GM23338 (cell line): Measurements from ENCODE around the gene GDAP1L1. TPM values are rescaled to one million over a fixed set of nuclear protein-coding genes. Genes with fewer than 3 reads are reported as not detected.

Source experiments
- ATAC-seq: fragments of 200-7000 bp; cut with Tn5 transposase; 3 replicates; pipeline ENCODE4 v1.9.1; 2020
- DNase-seq: peaks from one replicate; pipeline ENCODE4 v3.0.0-alpha.2; 2015; ENCODE audit warnings: low spot score
- H2AFZ ChIP-seq: fragments of 200-600 bp; sonication (generic); 2 replicates; pipeline ENCODE4 v1.8.0; 2016; ENCODE audit warnings: antibody characterized with exemption, mild to moderate bottlenecking, moderate library complexity
- H3F3A ChIP-seq: fragments of 200-600 bp; sonication (generic); replicated peaks from 2 replicates; pipeline ENCODE4 v1.8.0; 2017; ENCODE audit warnings: antibody characterized with exemption, mixed run types, low read depth
- H3K27ac ChIP-seq: fragments of 200-600 bp; sonication (generic); 2 replicates; pipeline ENCODE4 v1.6.1; 2016; ENCODE audit warnings: low read depth
- H3K27me3 ChIP-seq: fragments of 200-600 bp; sonication (generic); 2 replicates; pipeline ENCODE4 v1.8.0; 2016; ENCODE audit warnings: mild to moderate bottlenecking, mixed run types, moderate library complexity; ENCODE audit not compliant: insufficient read depth
- H3K36me3 ChIP-seq: fragments of 200-600 bp; sonication (generic); 2 replicates; pipeline ENCODE4 v1.8.0; 2016; ENCODE audit warnings: mild to moderate bottlenecking; ENCODE audit not compliant: insufficient read depth
- H3K4me1 ChIP-seq: fragments of 200-600 bp; sonication (generic); 2 replicates; pipeline ENCODE4 v1.8.0; 2016; ENCODE audit warnings: mild to moderate bottlenecking, moderate library complexity; ENCODE audit not compliant: insufficient read depth
- H3K4me2 ChIP-seq: fragments of 200-600 bp; sonication (generic); 2 replicates; pipeline ENCODE4 v1.7.1; 2017; ENCODE audit warnings: mixed run types
- H3K4me3 ChIP-seq: fragments of 200-600 bp; sonication (generic); 2 replicates; pipeline ENCODE4 v1.6.1; 2016; ENCODE audit warnings: mixed run types
- H3K79me2 ChIP-seq: fragments of 200-600 bp; sonication (generic); replicated peaks from 2 replicates; pipeline ENCODE4 v1.8.0; 2017; ENCODE audit warnings: mild to moderate bottlenecking; ENCODE audit not compliant: insufficient read depth
- H3K9me2 ChIP-seq: fragments of 200-600 bp; sonication (generic); 2 replicates; pipeline ENCODE4 v1.8.0; 2017; ENCODE audit not compliant: insufficient read depth
- H4K20me1 ChIP-seq: fragments of 200-600 bp; sonication (generic); replicated peaks from 2 replicates; pipeline ENCODE4 v1.8.0; 2017; ENCODE audit warnings: mild to moderate bottlenecking; ENCODE audit not compliant: insufficient read depth
- H3K27ac Mint-ChIP-seq: 2 replicates; pipeline ENCODE4 v1.8.0; 2020; ENCODE audit warnings: inconsistent platforms, mild to moderate bottlenecking, moderate library complexity, mixed read lengths
- H3K27me3 Mint-ChIP-seq: 3 replicates; pipeline ENCODE4 v1.8.0; 2022; ENCODE audit warnings: low read depth, mild to moderate bottlenecking, moderate library complexity, mixed read lengths, inconsistent platforms; ENCODE audit not compliant: insufficient read depth, poor library complexity
- H3K36me3 Mint-ChIP-seq: 3 replicates; pipeline ENCODE4 v1.8.0; 2021; ENCODE audit warnings: low read depth, mild to moderate bottlenecking, inconsistent platforms, moderate library complexity, mixed read lengths
- H3K4me1 Mint-ChIP-seq: 3 replicates; pipeline ENCODE4 v1.8.0; 2020; ENCODE audit warnings: mild to moderate bottlenecking, inconsistent platforms, mixed read lengths
- H3K4me3 Mint-ChIP-seq: 3 replicates; pipeline ENCODE4 v1.8.0; 2021; ENCODE audit warnings: moderate library complexity, mild to moderate bottlenecking, inconsistent platforms, mixed read lengths
- H3K9me3 Mint-ChIP-seq: 3 replicates; pipeline ENCODE4 v1.8.0; 2020; ENCODE audit warnings: moderate library complexity, mild to moderate bottlenecking, inconsistent platforms, mixed read lengths
- CREB1 ChIP-seq: fragments of 250-450 bp; sonication (Bioruptor Pico); IDR thresholded peaks from 2 replicates; pipeline ENCODE4 v1.5.0; 2020; ENCODE audit warnings: low read depth, mild to moderate bottlenecking, moderate library complexity
- ETS1 ChIP-seq: IDR thresholded peaks from 2 replicates; pipeline ENCODE4 v1.6.1; 2016; ENCODE audit warnings: antibody characterized with exemption
- EZH2 ChIP-seq: fragments of 200-600 bp; sonication (generic); IDR thresholded peaks from one replicate; pipeline ENCODE4 v1.8.0; 2017; ENCODE audit warnings: antibody characterized with exemption, mild to moderate bottlenecking, low read depth; ENCODE audit not compliant: unreplicated experiment
- EZH2phosphoT487 ChIP-seq: fragments of 200-600 bp; sonication (generic); IDR thresholded peaks from one replicate; pipeline ENCODE4 v1.8.1; 2018; ENCODE audit warnings: antibody characterized with exemption; ENCODE audit not compliant: unreplicated experiment
- JUNB ChIP-seq: IDR thresholded peaks from one replicate; pipeline ENCODE4 v1.6.1; 2016; ENCODE audit warnings: antibody characterized with exemption; ENCODE audit not compliant: unreplicated experiment
- NANOG ChIP-seq: IDR thresholded peaks from 2 replicates; pipeline ENCODE4 v1.6.1; 2016; ENCODE audit warnings: antibody characterized with exemption, borderline replicate concordance
- POLR2AphosphoS5 ChIP-seq: IDR thresholded peaks from 2 replicates; pipeline ENCODE4 v1.6.1; 2016; ENCODE audit warnings: antibody characterized with exemption, low read depth
- REST ChIP-seq: IDR thresholded peaks from one replicate; pipeline ENCODE4 v1.6.1; 2018; ENCODE audit warnings: antibody characterized with exemption; ENCODE audit not compliant: unreplicated experiment
- STAT1 ChIP-seq: IDR thresholded peaks from one replicate; pipeline ENCODE4 v1.6.1; 2016; ENCODE audit warnings: antibody characterized with exemption; ENCODE audit not compliant: unreplicated experiment
- ZNF114 ChIP-seq: fragments of 250-450 bp; sonication (Bioruptor Pico); IDR thresholded peaks from 2 replicates; pipeline ENCODE4 v1.5.0; 2020; ENCODE audit warnings: mild to moderate bottlenecking, moderate library complexity
- ZNF331 ChIP-seq: fragments of 250-450 bp; sonication (Bioruptor Pico); IDR thresholded peaks from 2 replicates; pipeline ENCODE4 v1.5.0; 2020; ENCODE audit warnings: low read depth, mild to moderate bottlenecking, moderate library complexity
- polyA plus RNA-seq: library from polyadenylated mRNA; unstranded; fragments of >200 nt; fragmentation: Nextera tagmentation; extraction: Ambion mirVana; gene quantifications from 2 replicates; pipeline ENCODE4 v1.2.1, GENCODE V29; 2016
- total RNA-seq: library from RNA; depleted of rRNA; stranded (reverse); fragments of >200 nt; shearing (Covaris generic); gene quantifications from 2 replicates; pipeline ENCODE4 v1.2.3, GENCODE V29; 2014
- TF ChIP-seq, protein P1 (sequence below), 2 experiments: fragments of 200-600 bp in 1 of 2; sonication (generic) in 1 of 2; conservative IDR thresholded peaks; 2 replicates each; pipeline versions ENCODE4 v1.5.1 to v1.6.1; 2016 to 2017; ENCODE audit warnings: antibody characterized with exemption in 2 of 2, low read depth in 2 of 2, mild to moderate bottlenecking in 2 of 2, moderate library complexity in 1 of 2

Gene GDAP1L1
- total and polyA plus RNA-seq, 2 experiments from 2014 or later, result 4.5 to 11.2 TPM

DNA sequence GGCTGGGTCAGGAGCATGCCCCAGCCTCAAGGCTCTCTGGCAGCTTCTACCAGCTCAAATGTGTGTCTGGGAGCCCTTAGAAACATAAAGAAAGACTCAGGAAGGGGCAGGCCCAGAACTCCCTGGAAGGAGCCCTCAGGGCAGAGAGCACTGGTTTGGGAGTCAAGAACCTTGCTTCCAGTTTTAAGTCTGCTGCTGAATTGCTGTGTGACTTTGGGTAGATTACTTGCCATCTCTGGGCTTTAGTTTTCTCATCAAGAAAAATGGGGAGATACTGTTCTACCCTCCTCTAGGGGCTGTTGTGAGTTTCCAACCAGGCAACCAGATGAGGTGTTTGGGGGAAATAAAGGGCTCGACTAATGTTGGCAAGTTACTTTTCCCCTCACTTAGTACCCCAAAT, 8.8 kb downstream of the GDAP1L1 start (continued):
- no peak for TF ChIP-seq REST
- no peak for TF ChIP-seq NANOG
- TF ChIP-seq ZNF114 (CRISPR knock-in tag), result no peak
- TF ChIP-seq STAT1, result no peak

GRCh38 chr20:44256961-44257360, 9.9 kb downstream of the GDAP1L1 start:
- H3K36me3 Mint-ChIP-seq, result no peaks in the 10 kb centered on the region; the same call in 2 of the 3 replicates
- no peaks in the 10 kb centered on the region for H3K36me3 ChIP-seq
- no peaks in the 10 kb centered on the region for H3F3A ChIP-seq

More at GRCh38 chr20:44256961-44257360, 9.9 kb downstream of the GDAP1L1 start:
- DNase-seq, result no peak
- no peaks in the 10 kb centered on the region for H3K4me1 ChIP-seq
- Mint-ChIP-seq H3K9me3 (no peaks in the 10 kb centered on the region), H3K27ac (no peak overlapping the region), H3K4me3 (no peak overlapping the region), H3K27me3 (peaks cover 7% of the 10 kb centered on the region), H3K4me1 (peaks cover 13% of the 10 kb centered on the region)
- H3K27me3 ChIP-seq, result no peaks in the 10 kb centered on the region
- TF ChIP-seq STAT1 (no peak), ZNF114 (CRISPR knock-in tag) (no peak), EZH2 (no peak), JUNB (no peak), ZNF331 (no peak), CREB1 (no peak), POLR2AphosphoS5 (no peak), NANOG (no peak), ETS1 (no peak), EZH2phosphoT487 (no peak)
- TF ChIP-seq, protein P1, sequence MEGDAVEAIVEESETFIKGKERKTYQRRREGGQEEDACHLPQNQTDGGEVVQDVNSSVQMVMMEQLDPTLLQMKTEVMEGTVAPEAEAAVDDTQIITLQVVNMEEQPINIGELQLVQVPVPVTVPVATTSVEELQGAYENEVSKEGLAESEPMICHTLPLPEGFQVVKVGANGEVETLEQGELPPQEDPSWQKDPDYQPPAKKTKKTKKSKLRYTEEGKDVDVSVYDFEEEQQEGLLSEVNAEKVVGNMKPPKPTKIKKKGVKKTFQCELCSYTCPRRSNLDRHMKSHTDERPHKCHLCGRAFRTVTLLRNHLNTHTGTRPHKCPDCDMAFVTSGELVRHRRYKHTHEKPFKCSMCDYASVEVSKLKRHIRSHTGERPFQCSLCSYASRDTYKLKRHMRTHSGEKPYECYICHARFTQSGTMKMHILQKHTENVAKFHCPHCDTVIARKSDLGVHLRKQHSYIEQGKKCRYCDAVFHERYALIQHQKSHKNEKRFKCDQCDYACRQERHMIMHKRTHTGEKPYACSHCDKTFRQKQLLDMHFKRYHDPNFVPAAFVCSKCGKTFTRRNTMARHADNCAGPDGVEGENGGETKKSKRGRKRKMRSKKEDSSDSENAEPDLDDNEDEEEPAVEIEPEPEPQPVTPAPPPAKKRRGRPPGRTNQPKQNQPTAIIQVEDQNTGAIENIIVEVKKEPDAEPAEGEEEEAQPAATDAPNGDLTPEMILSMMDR (conservative IDR thresholded peaks at IDR 0.05; ENCODE audit: low read depth in 2 of 2), result no peak
- H3K4me3 ChIP-seq, result no peak overlapping the region
- no peaks in the 10 kb centered on the region for H4K20me1 ChIP-seq
- no peak overlapping the region for H3K27ac ChIP-seq
- no peaks in the 10 kb centered on the region for H3K79me2 ChIP-seq
- no peaks in the 10 kb centered on the region for H3K9me2 ChIP-seq
- no peak overlapping the region for H2AFZ ChIP-seq
- no peak for ATAC-seq
- H3K4me2 ChIP-seq, result no peak overlapping the region
